ENCODE data around the gene INPP5K. TPM values are rescaled to one million over a fixed set of nuclear protein-coding genes. Genes with fewer than 3 reads are reported as not detected.

Gene INPP5K
- total and polyA plus RNA-seq, 12 donors = 11.1 to 91.6 (median 36.2) TPM

DNA sequence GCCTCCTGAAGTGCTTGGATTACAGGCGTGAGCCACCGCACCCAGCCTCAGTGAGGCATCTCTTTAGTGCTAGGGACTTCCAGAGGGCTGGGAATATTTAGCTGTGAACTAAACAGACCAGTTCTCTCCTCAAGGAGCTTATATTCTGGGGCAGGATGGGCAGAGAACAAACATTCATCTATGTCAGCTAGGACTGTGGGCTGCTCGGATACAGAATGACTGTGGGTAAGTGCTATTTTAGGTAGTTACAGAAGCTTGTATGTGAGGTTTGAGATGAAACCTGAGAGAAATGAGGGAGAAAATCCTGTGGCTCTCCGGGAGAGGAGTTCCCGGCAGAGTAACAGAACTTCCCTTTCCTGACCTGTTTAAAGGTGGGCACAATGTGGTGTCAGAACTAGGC is 6.2 kb upstream of the INPP5K start:
- TF ChIP-seq POLR2A (IDR thresholded peaks at IDR 0.05) = no peak
- TF ChIP-seq, protein P1, sequence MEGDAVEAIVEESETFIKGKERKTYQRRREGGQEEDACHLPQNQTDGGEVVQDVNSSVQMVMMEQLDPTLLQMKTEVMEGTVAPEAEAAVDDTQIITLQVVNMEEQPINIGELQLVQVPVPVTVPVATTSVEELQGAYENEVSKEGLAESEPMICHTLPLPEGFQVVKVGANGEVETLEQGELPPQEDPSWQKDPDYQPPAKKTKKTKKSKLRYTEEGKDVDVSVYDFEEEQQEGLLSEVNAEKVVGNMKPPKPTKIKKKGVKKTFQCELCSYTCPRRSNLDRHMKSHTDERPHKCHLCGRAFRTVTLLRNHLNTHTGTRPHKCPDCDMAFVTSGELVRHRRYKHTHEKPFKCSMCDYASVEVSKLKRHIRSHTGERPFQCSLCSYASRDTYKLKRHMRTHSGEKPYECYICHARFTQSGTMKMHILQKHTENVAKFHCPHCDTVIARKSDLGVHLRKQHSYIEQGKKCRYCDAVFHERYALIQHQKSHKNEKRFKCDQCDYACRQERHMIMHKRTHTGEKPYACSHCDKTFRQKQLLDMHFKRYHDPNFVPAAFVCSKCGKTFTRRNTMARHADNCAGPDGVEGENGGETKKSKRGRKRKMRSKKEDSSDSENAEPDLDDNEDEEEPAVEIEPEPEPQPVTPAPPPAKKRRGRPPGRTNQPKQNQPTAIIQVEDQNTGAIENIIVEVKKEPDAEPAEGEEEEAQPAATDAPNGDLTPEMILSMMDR (IDR thresholded peaks at IDR 0.05) = no peak
- intact Hi-C loops (cut with DNase I) = no loop called here

DNA sequence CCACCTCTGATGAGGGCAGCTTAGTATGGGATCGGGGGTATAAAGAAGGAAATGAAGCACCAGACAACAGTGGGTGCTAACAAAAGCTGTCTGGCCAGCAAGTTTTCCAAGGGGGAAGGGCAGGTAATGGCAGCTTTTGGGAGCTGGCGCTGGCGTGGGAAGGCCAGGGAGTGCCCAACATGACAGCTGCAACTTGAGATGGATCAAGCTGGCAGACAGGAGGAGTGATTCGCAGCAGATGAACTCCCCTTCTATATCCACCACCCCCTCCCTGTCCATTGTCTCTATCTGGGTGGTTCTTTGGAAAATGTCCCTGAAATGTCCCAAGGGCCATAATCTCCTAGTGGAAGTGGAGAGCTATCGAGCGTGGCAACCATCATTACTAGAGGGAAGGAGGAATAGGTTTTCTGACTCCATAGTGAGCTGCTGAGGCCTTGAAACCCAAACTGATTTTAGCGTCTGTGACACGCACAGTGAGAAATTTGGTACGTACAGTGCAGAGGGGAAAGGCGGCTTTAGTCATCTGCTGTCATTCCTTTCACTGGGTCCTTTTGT is 4.8 kb upstream of the INPP5K start:
- Histone ChIP-seq H3K4me3 (no peak overlapping the region), H3K36me3 (replicated peaks in 1 of 2) (peaks cover 0 to 35% of the 10 kb centered on the region in 2 donors), H3K4me1 (replicated peaks in 1 of 2) (peaks cover 6% of the 10 kb centered on the region in 2 donors), H3K9me3 (replicated peaks in 1 of 3) (no peaks in the 10 kb centered on the region), H3K27me3 (no peaks in the 10 kb centered on the region), H3K27ac (no peak overlapping the region)
- no peak for TF ChIP-seq POLR2A (IDR thresholded peaks at IDR 0.05)
- TF ChIP-seq, protein P1 (IDR thresholded peaks at IDR 0.05) = no peak
- 84 to 91% (median 86%) methylated on average over 10 of the region's 10 CpGs for WGBS, 4 donors
- intact Hi-C loops (cut with DNase I) = no loop called here
- DNase-seq = no peak

More for the DNA sequence above, 6.2 kb upstream of the INPP5K start:
- 92 to 97% (median 93%) methylated on average over 3 to 5 of the region's 5 CpGs for WGBS, 4 donors
- H3K4me1 ChIP-seq (replicated peaks in 1 of 2) = peaks cover 1 to 2% of the 10 kb centered on the region in 2 donors
- H3K4me3 ChIP-seq = no peak overlapping the region
- no peak for DNase-seq
- no peaks in the 10 kb centered on the region for H3K27me3 ChIP-seq
- no peak overlapping the region for H3K27ac ChIP-seq
- peaks cover 0 to 43% of the 10 kb centered on the region in 2 donors for H3K36me3 ChIP-seq (replicated peaks in 1 of 2)
- H3K9me3 ChIP-seq (replicated peaks in 1 of 3) = no peaks in the 10 kb centered on the region

DNA sequence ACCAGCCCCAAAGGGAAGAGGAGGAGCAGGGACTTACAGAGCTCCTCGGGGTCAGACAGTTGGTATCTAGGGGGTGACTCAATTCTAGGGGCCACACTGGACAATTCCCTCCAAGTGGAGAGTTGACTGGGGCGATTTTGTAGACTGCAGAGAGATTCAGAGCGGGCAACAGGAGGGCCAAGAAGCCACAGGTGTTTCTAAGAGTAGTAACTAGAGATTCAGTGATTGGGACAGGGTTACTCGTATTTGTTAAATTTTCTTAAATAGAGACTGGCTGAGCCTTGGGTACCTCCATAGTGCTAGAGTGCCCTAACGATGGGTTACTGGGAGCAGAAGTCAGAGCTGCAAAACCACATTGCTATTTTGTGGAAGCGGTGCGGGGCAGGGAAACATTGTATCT is 3.3 kb upstream of the INPP5K start:
- no peak for DNase-seq
- H3K27ac ChIP-seq = no peak overlapping the region
- no peak overlapping the region for H3K4me3 ChIP-seq
- intact Hi-C loops (cut with DNase I) = loop anchor here (5.0 to 10.0 kb wide), 4 partner anchors 38 to 262 kb away; partner anchors contain the start of genes BHLHA9 (in 1 of the 2) and TRARG1 (in 1 of the 2)
- no peaks in the 10 kb centered on the region for H3K27me3 ChIP-seq
- no peak for TF ChIP-seq POLR2A (IDR thresholded peaks at IDR 0.05)
- TF ChIP-seq, protein P1 (IDR thresholded peaks at IDR 0.05) = no peak
- peaks cover 15 to 20% of the 10 kb centered on the region in 2 donors for H3K4me1 ChIP-seq (replicated peaks in 1 of 2)
- no peaks in the 10 kb centered on the region for H3K9me3 ChIP-seq (replicated peaks in 1 of 3)
- 84 to 95% (median 92%) methylated on average over 7 of the region's 7 CpGs for WGBS, 4 donors
- H3K36me3 ChIP-seq (replicated peaks in 1 of 2) = peaks cover 0 to 23% of the 10 kb centered on the region in 2 donors

DNA sequence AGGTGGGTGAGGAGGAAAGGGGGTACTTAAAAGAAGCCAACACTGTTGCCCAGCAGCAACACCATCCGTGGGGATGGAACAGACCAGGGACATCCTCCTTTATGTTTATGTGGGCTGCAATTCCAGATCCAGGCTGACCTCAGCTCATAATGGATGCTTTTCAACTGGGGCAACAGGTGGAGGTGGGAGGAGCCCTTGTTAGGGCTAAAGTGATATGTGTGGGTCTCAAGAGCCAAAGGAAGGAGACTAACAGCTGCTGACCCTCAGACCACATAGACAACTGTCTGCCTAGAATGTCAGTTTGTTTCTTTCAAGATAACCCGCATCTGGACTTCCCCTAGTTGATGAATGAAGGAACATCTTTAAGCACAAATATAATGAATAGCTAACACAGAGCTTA is 2.0 kb upstream of the INPP5K start:
- H3K27ac ChIP-seq = no peak overlapping the region
- H3K4me1 ChIP-seq (replicated peaks in 1 of 2) = peaks cover 15 to 20% of the 10 kb centered on the region in 2 donors
- no peaks in the 10 kb centered on the region for H3K9me3 ChIP-seq (replicated peaks in 1 of 3)
- H3K27me3 ChIP-seq = no peaks in the 10 kb centered on the region
- H3K36me3 ChIP-seq (replicated peaks in 1 of 2) = peaks cover 0 to 24% of the 10 kb centered on the region in 2 donors
- WGBS, 4 donors = 67 to 92% (median 81%) methylated on average over 1 to 2 of the region's 2 CpGs
- no peak overlapping the region for H3K4me3 ChIP-seq
- DNase-seq = no peak
- intact Hi-C loops (cut with DNase I) = loop anchor here (5.0 to 10.0 kb wide), 4 partner anchors 39 to 261 kb away; partner anchors contain the start of genes BHLHA9 (in 1 of the 2) and TRARG1 (in 1 of the 2)
- TF ChIP-seq, protein P1 (IDR thresholded peaks at IDR 0.05) = no peak
- no peak for TF ChIP-seq POLR2A (IDR thresholded peaks at IDR 0.05)
